H1 (cell line): ENCODE data around the gene CC2D2A. TPM values are rescaled to one million over a fixed set of nuclear protein-coding genes. Genes with fewer than 3 reads are reported as not detected.

Experiments used
- ASH2L ChIP-seq: fragments of 200-600, 300-600 bp; sonication (generic); IDR thresholded peaks from one replicate; pipeline ENCODE4 v1.7.1; 2017; ENCODE audit warnings: low read length
- ATF3 ChIP-seq: IDR thresholded peaks from 2 replicates; pipeline ENCODE4 v1.6.1; 2011; ENCODE audit warnings: low read depth, mild to moderate bottlenecking, low read length; ENCODE audit not compliant: insufficient read depth
- BACH1 ChIP-seq: IDR thresholded peaks from 2 replicates; pipeline ENCODE4 v1.6.1; 2012; ENCODE audit warnings: low read length, improper control_type of control experiment
- CHD2 ChIP-seq: IDR thresholded peaks from 2 replicates; pipeline ENCODE4 v1.6.1; 2012; ENCODE audit warnings: low read length, improper control_type of control experiment
- E2F6 ChIP-seq: IDR thresholded peaks from 2 replicates; pipeline ENCODE4 v1.6.1; 2012; ENCODE audit warnings: inconsistent platforms
- EGR1 ChIP-seq: IDR thresholded peaks from 2 replicates; pipeline ENCODE4 v1.6.1; 2011; ENCODE audit warnings: low read depth, low read length, borderline replicate concordance
- GTF2F1 ChIP-seq: IDR thresholded peaks from 2 replicates; pipeline ENCODE4 v1.6.1; 2012; ENCODE audit warnings: low read depth, low read length, improper control_type of control experiment, borderline replicate concordance
- JUN ChIP-seq: IDR thresholded peaks from 2 replicates; pipeline ENCODE4 v1.6.1; 2011; ENCODE audit warnings: low read depth, mild to moderate bottlenecking, improper control_type of control experiment, low read length
- KDM1A ChIP-seq: fragments of 200-600, 300-600 bp; sonication (generic); IDR thresholded peaks from 2 replicates; pipeline ENCODE4 v1.7.1; 2016; ENCODE audit warnings: mild to moderate bottlenecking, low read length, borderline replicate concordance
- KDM5A ChIP-seq: fragments of 200-600 bp; IDR thresholded peaks from 2 replicates; pipeline ENCODE4 v1.7.1; 2012; ENCODE audit warnings: mild to moderate bottlenecking, low read length, inconsistent platforms, mixed read lengths
- MAX ChIP-seq: IDR thresholded peaks from 2 replicates; pipeline ENCODE4 v1.6.1; 2012; ENCODE audit warnings: inconsistent platforms
- PHF8 ChIP-seq: fragments of 200-600 bp; sonication (generic); conservative IDR thresholded peaks from 2 replicates; pipeline ENCODE4 v1.7.1; 2012; ENCODE audit warnings: low read depth, mild to moderate bottlenecking, inconsistent platforms, low read length, moderate library complexity
- POLR2AphosphoS5 ChIP-seq: IDR thresholded peaks from 2 replicates; pipeline ENCODE4 v1.6.1; 2011; ENCODE audit warnings: low read depth, low read length
- RAD21 ChIP-seq, 2 experiments: IDR thresholded peaks in 1 of 2; conservative IDR thresholded peaks in 1 of 2; 2 replicates each; pipeline ENCODE4 v1.6.1; 2011; ENCODE audit warnings: low read depth in 2 of 2, low read length in 2 of 2, improper control_type of control experiment in 1 of 2, inconsistent platforms in 1 of 2, mild to moderate bottlenecking in 1 of 2, moderate library complexity in 1 of 2
- SIRT6 ChIP-seq: IDR thresholded peaks from one replicate; pipeline ENCODE4 v1.7.1; 2012; ENCODE audit warnings: low read length, inconsistent platforms
- TAF1 ChIP-seq: IDR thresholded peaks from 2 replicates; pipeline ENCODE4 v1.6.1; 2011; ENCODE audit warnings: mild to moderate bottlenecking, low read depth, low read length
- TAF7 ChIP-seq: optimal IDR thresholded peaks from 2 replicates; pipeline ENCODE3; 2011; ENCODE audit warnings: low read depth, mild to moderate bottlenecking, inconsistent platforms, low read length, moderate library complexity, borderline replicate concordance
- TBP ChIP-seq: IDR thresholded peaks from 2 replicates; pipeline ENCODE4 v1.6.1; 2011; ENCODE audit warnings: low read depth, low read length, improper control_type of control experiment
- TEAD4 ChIP-seq: IDR thresholded peaks from 2 replicates; pipeline ENCODE4 v1.6.1; 2012; ENCODE audit warnings: low read depth, low read length, inconsistent platforms, mixed read lengths
- USF2 ChIP-seq: IDR thresholded peaks from 2 replicates; pipeline ENCODE4 v1.6.1; 2011; ENCODE audit warnings: low read length, improper control_type of control experiment
- YY1 ChIP-seq: IDR thresholded peaks from 2 replicates; pipeline ENCODE4 v1.6.1; 2011; ENCODE audit warnings: low read depth, mild to moderate bottlenecking, low read length
- polyA plus RNA-seq, 7 experiments: library from polyadenylated mRNA; depleted of rRNA in 3 of 7; stranded (reverse) in 5 of 7; unstranded in 2 of 7; fragments of >200 nt in 5 of 7; fragments of 200-250 nt in 2 of 7; gene quantifications; 1 replicate in 5 of 7; 2 replicates in 1 of 7; 4 replicates in 1 of 7; pipeline versions ENCODE4 v1.2.1 to v1.2.3, GENCODE V29; 2011 to 2013; ENCODE audit warnings: missing spikeins in 2 of 7, mixed read lengths in 2 of 7
- total RNA-seq: library from RNA; stranded (reverse); fragmentation: NEBNext Ultra II Directional; extraction: Animal tissue kit (Norgen Biotek cat#: 25700); gene quantifications from 2 replicates; pipeline ENCODE4 v1.2.1, GENCODE V29; 2021

Gene CC2D2A
- total and polyA plus RNA-seq, 2 of the 8 experiments (the other 6 are each of a cell fraction or from before 2014, with no cell fraction given) = 11.0 to 12.2 TPM

- TF ChIP-seq ASH2L (peak; percentile 95), KDM1A (0 out of 2 replicates have a peak, but pooled peaks have one; percentile 40), SIRT6 (no peak), MAX (peak; percentile 75), PHF8 (peak; percentile 79), TBP (peak; percentile 77), EGR1 (no peak), TAF7 (no peak), YY1 (peak; percentile 93), RAD21 (IDR thresholded peaks at IDR 0.05 in 1 of 2, conservative IDR thresholded peaks at IDR 0.05 in 1 of 2; ENCODE audit: low read depth in 2 of 2, low read length in 2 of 2) (peak; percentile 89 to 90), CHD2 (no peak), KDM5A (peak; percentile 41; the same call in 1 of the 2 replicates), E2F6 (peak; percentile 40; the same call in 1 of the 2 replicates), JUN (no peak), TAF1 (peak; percentile 87), ATF3 (peak; percentile 72; the same call in 1 of the 2 replicates), USF2 (peak; percentile 90), POLR2AphosphoS5 (peak; percentile 66; the same call in 1 of the 2 replicates), TEAD4 (no peak), BACH1 (no peak), GTF2F1 (0 out of 2 replicates have a peak, but pooled peaks have one; percentile 50)
Measured at GRCh38 chr4:15479089-15479912, 9.6 kb downstream of the CC2D2A start (continued).
